A549 (cell line): ENCODE data around the gene FUT7. TPM values are rescaled to one million over a fixed set of nuclear protein-coding genes. Genes with fewer than 3 reads are reported as not detected.

Experiments
- ATAC-seq, 2 experiments: fragments of 200-7000 bp in 1 of 2; fragments of >200 bp in 1 of 2; cut with Nextera tagmentation in 1 of 2; cut with Tn5 transposase in 1 of 2; 3 replicates each; pipeline versions ENCODE4 v1.8.0 to v1.9.1; 2018 to 2020; ENCODE audit warnings: mild to moderate bottlenecking in 1 of 2, moderate library complexity in 1 of 2
- CTCF ChIA-PET: fragments of 300-600 bp; sonication (Branson Sonifier 250); formaldehyde crosslinking; extraction: SDS; loops from one replicate; lab custom pipeline; 2021; ENCODE audit warnings: antibody characterized with exemption, inconsistent platforms; lab: Yijun Ruan, JAX
- POLR2A ChIA-PET: fragments of 350-600 bp; formaldehyde crosslinking; extraction: SDS; loops from one replicate; lab custom pipeline; 2021; ENCODE audit warnings: antibody characterized with exemption, inconsistent platforms; lab: Yijun Ruan, JAX
- DNase-seq, 2 experiments: peaks; one replicate each; pipeline versions ENCODE4 v3.0.0 to v3.0.0-alpha.2; 2011 to 2016; ENCODE audit warnings: low read depth in 1 of 2, low spot score in 1 of 2
- FAIRE-seq: peaks from 2 replicates; lab custom pipeline; 2011; peaks lifted over from hg19 to GRCh38; lab: Jason Lieb, UNC
- H3K27ac ChIP-seq, 2 experiments: fragments of >200 bp; sonication (Bioruptor Twin); formaldehyde crosslinking; 3 replicates each; pipeline ENCODE4 v1.5.1; 2016 to 2017
- H3K4me1 ChIP-seq: fragments of >200 bp; sonication (Bioruptor Twin); formaldehyde crosslinking; 3 replicates; pipeline ENCODE4 v1.6.1; 2016
- H3K4me2 ChIP-seq: fragments of >200 bp; sonication (Bioruptor Twin); formaldehyde crosslinking; 3 replicates; pipeline ENCODE4 v1.6.1; 2016
- H3K4me3 ChIP-seq: fragments of >200 bp; sonication (Bioruptor Twin); formaldehyde crosslinking; 3 replicates; pipeline ENCODE4 v1.5.1; 2016
- H3K9me3 ChIP-seq: fragments of >200 bp; sonication (Bioruptor Twin); formaldehyde crosslinking; 3 replicates; pipeline ENCODE4 v1.6.1; 2016
- BHLHE40 ChIP-seq: IDR thresholded peaks from 2 replicates; pipeline ENCODE4 v1.6.1; 2012; ENCODE audit warnings: low read depth, low read length, inconsistent platforms
- CBX8 ChIP-seq: fragments of 200-600 bp; sonication (generic); IDR thresholded peaks from 2 replicates; pipeline ENCODE4 v1.6.1; 2016
- CEBPB ChIP-seq, 2 experiments: fragments of >200 bp in 1 of 2; sonication (Bioruptor Twin) in 1 of 2; formaldehyde crosslinking in 1 of 2; IDR thresholded peaks; 2 replicates each; pipeline ENCODE4 v1.6.1; 2012 to 2016
- E2F6 ChIP-seq: IDR thresholded peaks from 2 replicates; pipeline ENCODE4 v1.6.1; 2012; ENCODE audit warnings: low read depth, borderline replicate concordance
- EP300 ChIP-seq, 2 experiments: fragments of >200 bp; sonication (Bioruptor Twin); formaldehyde crosslinking; IDR thresholded peaks; 2 replicates in 1 of 2; 3 replicates in 1 of 2; pipeline ENCODE4 v1.6.1; 2016 to 2017
- FOSB ChIP-seq: fragments of 250-450 bp; sonication (Bioruptor Pico); IDR thresholded peaks from 2 replicates; pipeline ENCODE4 v1.5.0; 2020; ENCODE audit warnings: mild to moderate bottlenecking, moderate library complexity
- FOSL2 ChIP-seq, 2 experiments: fragments of 450-650 bp in 1 of 2; fragments of >200 bp in 1 of 2; sonication (Bioruptor Twin) in 1 of 2; formaldehyde crosslinking; IDR thresholded peaks; 2 replicates each; pipeline versions ENCODE4 v1.5.0 to v1.6.1; 2016 to 2020; ENCODE audit warnings: mild to moderate bottlenecking in 1 of 2, moderate library complexity in 1 of 2
- HDAC2 ChIP-seq: fragments of 200-600 bp; sonication (generic); IDR thresholded peaks from 2 replicates; pipeline ENCODE4 v1.6.1; 2016
- MAFK ChIP-seq: fragments of 450-650 bp; IDR thresholded peaks from 2 replicates; pipeline ENCODE4 v1.6.1; 2014; ENCODE audit not compliant: partially characterized antibody
- MAZ ChIP-seq: fragments of 150-350 bp; IDR thresholded peaks from 2 replicates; pipeline ENCODE4 v1.6.1; 2014; ENCODE audit warnings: antibody characterized with exemption, low read depth, low read length, borderline replicate concordance
- PHF8 ChIP-seq: fragments of 200-600 bp; sonication (generic); IDR thresholded peaks from 2 replicates; pipeline ENCODE4 v1.6.1; 2016; ENCODE audit warnings: low read depth, mild to moderate bottlenecking, antibody characterized with exemption, moderate library complexity, borderline replicate concordance
- RAD21 ChIP-seq, 2 experiments: fragments of >200 bp in 1 of 2; sonication (Bioruptor Twin) in 1 of 2; formaldehyde crosslinking in 1 of 2; IDR thresholded peaks in 1 of 2; conservative IDR thresholded peaks in 1 of 2; 2 replicates in 1 of 2; 3 replicates in 1 of 2; pipeline ENCODE4 v1.6.1; 2012 to 2018; ENCODE audit warnings: inconsistent platforms in 1 of 2
- SREBF2 ChIP-seq: fragments of 450-650 bp; IDR thresholded peaks from 2 replicates; pipeline ENCODE4 v1.6.1; 2014; ENCODE audit warnings: mild to moderate bottlenecking, moderate library complexity
- TFCP2L1 ChIP-seq: fragments of 250-450 bp; sonication (Bioruptor Pico); IDR thresholded peaks from 2 replicates; pipeline ENCODE4 v1.5.0; 2021; ENCODE audit warnings: mild to moderate bottlenecking
- WGBS: methylation state at CpG from one replicate; pipeline ENCODE4 v1.1.6; 2017; ENCODE audit errors: missing lambda C conversion rate; 5-methylcytosine and 5-hydroxymethylcytosine counted together
- polyA plus RNA-seq, 4 experiments: library from polyadenylated mRNA; depleted of rRNA in 3 of 4; stranded (reverse); fragments of >200 nt; fragmentation: RNase III in 1 of 4; extraction: RNeasy Plus Mini Kit Qiagen cat#74134 plus additional on column Dnase treatment in 1 of 4; gene quantifications; 2 replicates in 3 of 4; 3 replicates in 1 of 4; pipeline ENCODE4 v1.2.3, GENCODE V29; 2011 to 2017
- TF ChIP-seq, protein P1 (sequence below): fragments of 200-600 bp; sonication (generic); IDR thresholded peaks from 2 replicates; pipeline ENCODE4 v1.6.1; 2016; ENCODE audit warnings: antibody characterized with exemption, mild to moderate bottlenecking, moderate library complexity
- TF ChIP-seq, protein P2 (sequence below): fragments of 450-650 bp; IDR thresholded peaks from 2 replicates; pipeline ENCODE4 v1.6.1; 2014; ENCODE audit warnings: antibody characterized with exemption

FUT7 gene
- polyA plus RNA-seq, 2 of the 4 experiments (the other 2 are of a cell fraction), result not detected

GRCh38 chr9:137023583-137023991, 8.3 kb downstream of the FUT7 start (continued):
- no peak for TF ChIP-seq FOSB (CRISPR knock-in tag)

GRCh38 chr9:137023157-137023556, 8.7 kb downstream of the FUT7 start:
- H3K4me1 ChIP-seq, result peaks cover 20% of the 10 kb centered on the region
- 87% methylated on average over 7 of the region's 7 CpGs for WGBS
- no peak overlapping the region for H3K4me2 ChIP-seq
- POLR2A ChIA-PET, result no interaction called here
- H3K27ac ChIP-seq, result 0 out of 6 replicates have a peak overlapping the region, but pooled peaks of 1 of the 2 experiments have one; percentile 17
- DNase-seq, result no peak
- ATAC-seq, result no peak
- TF ChIP-seq TFCP2L1 (CRISPR knock-in tag), result no peak
- CTCF ChIA-PET, result interaction anchor here (1.1 to 20.4 kb wide), 5 partner anchors 12 to 74 kb away, joined by 3 to 282 read pairs (median 169); partner anchors contain the start of genes C8G, FBXW5, LCN12 and NPDC1
- no peaks in the 10 kb centered on the region for H3K9me3 ChIP-seq
- FAIRE-seq, result no peak
- H3K4me3 ChIP-seq, result no peak overlapping the region

DNA sequence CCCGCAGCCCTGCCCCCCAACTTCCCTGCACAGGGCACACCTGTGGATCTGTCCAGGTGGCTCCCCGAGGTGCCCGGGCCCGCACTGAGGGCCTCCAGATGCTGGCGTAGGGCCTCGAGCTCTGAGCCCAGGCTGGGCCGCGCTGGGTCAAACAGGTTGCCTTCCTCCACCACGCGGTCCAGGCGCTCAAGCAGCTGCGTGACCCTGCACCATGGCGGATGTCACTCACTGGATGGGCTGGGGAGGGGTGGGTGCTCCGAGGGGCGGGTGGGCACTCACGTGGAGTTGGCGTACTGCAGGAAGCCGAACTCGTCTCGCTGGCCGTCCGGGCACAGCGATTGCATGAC, 9.3 kb downstream of the FUT7 start:
- ChIA-PET CTCF (interaction anchor here (1.1 to 20.4 kb wide), 6 partner anchors 11 to 74 kb away, joined by 3 to 282 read pairs (median 90); partner anchors contain the start of genes C8G, FBXW5, LCN12 and NPDC1), POLR2A (interaction anchor here (0.6 kb wide), 1 partner anchor 31 kb away, joined by 6 read pairs; no protein-coding TSS in a partner anchor)
- H3K27ac ChIP-seq, result peak overlapping the region in 1 of 2 experiments; percentile 34; a peak in 2 of 6 replicates
- 100% methylated on average over 4 of the region's 23 CpGs for WGBS
- no peak overlapping the region for H3K4me3 ChIP-seq
- no peak for TF ChIP-seq EP300 (IDR thresholded peaks at IDR 0.05)
- H3K4me2 ChIP-seq, result no peak overlapping the region
- no peak for DNase-seq
- ATAC-seq, result no peak; a peak in 1 of 6 replicates
- no peak for FAIRE-seq
- peaks cover 20% of the 10 kb centered on the region for H3K4me1 ChIP-seq
- H3K9me3 ChIP-seq, result no peaks in the 10 kb centered on the region

GRCh38 chr9:137021979-137022661, 9.8 kb downstream of the FUT7 start:
- WGBS, result 62% methylated on average over 17 of the region's 30 CpGs
- no peaks in the 10 kb centered on the region for H3K9me3 ChIP-seq
- CTCF ChIA-PET, result interaction anchor here (1.1 to 20.4 kb wide), 11 partner anchors 8 to 251 kb away, joined by 3 to 282 read pairs (median 10); partner anchors contain the start of genes ABCA2, C8G, CLIC3 and FBXW5
- DNase-seq (peak; percentile 54 to 94), FAIRE-seq (no peak), ATAC-seq (peak; percentile 53 to 89)
- 0 out of 3 replicates have a peak overlapping the region, but pooled peaks have one; percentile 9 for H3K4me2 ChIP-seq
- peaks cover 16% of the 10 kb centered on the region for H3K4me1 ChIP-seq
- TF ChIP-seq FOSL2 (IDR thresholded peaks at IDR 0.05) (no peak), FOSL2 (CRISPR knock-in tag; IDR thresholded peaks at IDR 0.05) (peak; percentile 35), CBX8 (no peak), MAZ (0 out of 2 replicates have a peak, but pooled peaks have one; percentile 50), PHF8 (no peak), RAD21 (conservative IDR thresholded peaks at IDR 0.05 in 1 of 2, IDR thresholded peaks at IDR 0.05 in 1 of 2) (no peak), CEBPB (IDR thresholded peaks at IDR 0.05) (no peak)
- no peak overlapping the region for H3K4me3 ChIP-seq
- POLR2A ChIA-PET, result interaction anchor here (0.6 kb wide), 1 partner anchor 31 kb away, joined by 6 read pairs; no protein-coding TSS in a partner anchor
- H3K27ac ChIP-seq, result peak overlapping the region in 1 of 2 experiments; percentile 34; a peak in 2 of 6 replicates

- no peak overlapping the region for H3K4me3 ChIP-seq
- ATAC-seq (peak; percentile 6 to 32; a peak in 4 of 6 replicates), FAIRE-seq (no peak), DNase-seq (no peak)
- no peak for TF ChIP-seq SREBF2
- TF ChIP-seq, protein P1, sequence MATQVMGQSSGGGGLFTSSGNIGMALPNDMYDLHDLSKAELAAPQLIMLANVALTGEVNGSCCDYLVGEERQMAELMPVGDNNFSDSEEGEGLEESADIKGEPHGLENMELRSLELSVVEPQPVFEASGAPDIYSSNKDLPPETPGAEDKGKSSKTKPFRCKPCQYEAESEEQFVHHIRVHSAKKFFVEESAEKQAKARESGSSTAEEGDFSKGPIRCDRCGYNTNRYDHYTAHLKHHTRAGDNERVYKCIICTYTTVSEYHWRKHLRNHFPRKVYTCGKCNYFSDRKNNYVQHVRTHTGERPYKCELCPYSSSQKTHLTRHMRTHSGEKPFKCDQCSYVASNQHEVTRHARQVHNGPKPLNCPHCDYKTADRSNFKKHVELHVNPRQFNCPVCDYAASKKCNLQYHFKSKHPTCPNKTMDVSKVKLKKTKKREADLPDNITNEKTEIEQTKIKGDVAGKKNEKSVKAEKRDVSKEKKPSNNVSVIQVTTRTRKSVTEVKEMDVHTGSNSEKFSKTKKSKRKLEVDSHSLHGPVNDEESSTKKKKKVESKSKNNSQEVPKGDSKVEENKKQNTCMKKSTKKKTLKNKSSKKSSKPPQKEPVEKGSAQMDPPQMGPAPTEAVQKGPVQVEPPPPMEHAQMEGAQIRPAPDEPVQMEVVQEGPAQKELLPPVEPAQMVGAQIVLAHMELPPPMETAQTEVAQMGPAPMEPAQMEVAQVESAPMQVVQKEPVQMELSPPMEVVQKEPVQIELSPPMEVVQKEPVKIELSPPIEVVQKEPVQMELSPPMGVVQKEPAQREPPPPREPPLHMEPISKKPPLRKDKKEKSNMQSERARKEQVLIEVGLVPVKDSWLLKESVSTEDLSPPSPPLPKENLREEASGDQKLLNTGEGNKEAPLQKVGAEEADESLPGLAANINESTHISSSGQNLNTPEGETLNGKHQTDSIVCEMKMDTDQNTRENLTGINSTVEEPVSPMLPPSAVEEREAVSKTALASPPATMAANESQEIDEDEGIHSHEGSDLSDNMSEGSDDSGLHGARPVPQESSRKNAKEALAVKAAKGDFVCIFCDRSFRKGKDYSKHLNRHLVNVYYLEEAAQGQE, result no peak
- TF ChIP-seq, protein P2, sequence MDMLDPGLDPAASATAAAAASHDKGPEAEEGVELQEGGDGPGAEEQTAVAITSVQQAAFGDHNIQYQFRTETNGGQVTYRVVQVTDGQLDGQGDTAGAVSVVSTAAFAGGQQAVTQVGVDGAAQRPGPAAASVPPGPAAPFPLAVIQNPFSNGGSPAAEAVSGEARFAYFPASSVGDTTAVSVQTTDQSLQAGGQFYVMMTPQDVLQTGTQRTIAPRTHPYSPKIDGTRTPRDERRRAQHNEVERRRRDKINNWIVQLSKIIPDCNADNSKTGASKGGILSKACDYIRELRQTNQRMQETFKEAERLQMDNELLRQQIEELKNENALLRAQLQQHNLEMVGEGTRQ, result no peak
- no peak for TF ChIP-seq MAZ
- TF ChIP-seq BHLHE40, result no peak
- TF ChIP-seq MAFK, result no peak
- TF ChIP-seq HDAC2, result no peak
- TF ChIP-seq E2F6, result no peak
- H3K4me1 ChIP-seq, result peaks cover 11% of the 10 kb centered on the region; the same call in 2 of the 3 replicates
- H3K4me2 ChIP-seq, result no peak overlapping the region
- POLR2A ChIA-PET, result interaction anchor here (1.0 kb wide), 1 partner anchor 29 kb away, joined by 3 read pairs; the partner anchor contains the start of gene PAXX
- CTCF ChIA-PET, result interaction anchor here (0.8 to 20.4 kb wide), 10 partner anchors 9 to 250 kb away, joined by 3 to 282 read pairs (median 10); partner anchors contain the start of genes ABCA2, C8G, CLIC3 and FBXW5
- no peaks in the 10 kb centered on the region for H3K9me3 ChIP-seq
- no peak overlapping the region for H3K27ac ChIP-seq
- 79% methylated on average over 3 of the region's 6 CpGs for WGBS
Observed at GRCh38 chr9:137021568-137021978, 10.3 kb downstream of the FUT7 start.
